Measurements from ENCODE around the gene NUP43. TPM values are rescaled to one million over a fixed set of nuclear protein-coding genes. Genes with fewer than 3 reads are reported as not detected.
A peak's percentile ranks its signal among the peaks of the same experiment; 100 is the strongest.

Gene NUP43
- polyA plus RNA-seq, 1 donor from 2014 or later, result 26.9 TPM

DNA sequence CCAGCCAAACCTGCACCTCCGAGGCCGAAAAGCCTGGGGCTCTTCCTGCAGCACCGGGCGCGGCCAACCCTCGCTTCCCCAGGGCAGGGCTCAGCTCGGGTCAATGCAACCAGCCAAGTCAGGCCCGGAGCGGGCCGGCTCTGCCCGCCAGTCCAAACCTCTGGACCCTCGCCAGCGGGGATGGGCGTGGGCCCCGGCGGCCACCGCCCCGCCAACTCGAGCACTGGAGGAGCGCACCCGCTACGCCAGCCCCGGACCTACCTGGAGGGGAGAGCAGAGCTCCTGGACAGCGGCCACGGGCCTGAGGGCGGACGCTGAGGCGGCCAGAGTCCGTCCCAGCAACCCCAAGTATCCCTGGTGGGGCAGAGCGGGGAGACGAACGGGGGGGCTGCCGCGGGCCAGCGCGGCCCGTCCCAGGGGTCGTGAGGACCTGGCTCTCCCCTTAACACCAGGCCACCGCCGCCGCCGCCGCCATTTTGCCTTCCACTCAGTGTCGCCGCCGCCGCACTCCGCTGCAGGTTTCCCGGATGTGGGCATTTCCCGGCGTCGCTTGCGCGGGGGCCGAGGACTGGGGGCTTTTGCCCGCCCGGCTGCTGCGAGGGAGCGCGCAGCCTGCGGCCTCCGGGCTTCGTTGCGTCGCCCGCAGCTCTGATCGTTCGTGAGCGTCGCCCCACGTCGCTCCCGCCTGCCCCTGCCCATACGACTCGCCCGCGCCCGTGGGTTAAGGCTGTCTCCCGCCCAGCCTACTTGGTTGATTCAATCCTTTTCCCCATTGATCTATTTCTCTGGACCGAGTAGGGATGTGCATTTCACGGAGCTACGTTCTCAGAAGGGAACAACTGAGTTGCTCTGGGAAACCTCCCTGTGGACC lies 28.5 kb downstream of the NUP43 start, which contains the start of gene LATS1:
Gene LATS1 (minus strand): TSS at position 514 of the 871 bp plus-strand sequence. CDS start 15,975 bp downstream, outside the sequence.
- Histone ChIP-seq H3K9ac (ENCODE audit: low read length) (peak within 1 kb of the TSS; percentile 99), H2AFZ (ENCODE audit: low read depth, low read length) (peak within 1 kb of the TSS; percentile 93), H3K79me2 (replicated peaks; ENCODE audit: insufficient read depth, low read length) (peaks cover 54% of the 10 kb centered on the region)

DNA sequence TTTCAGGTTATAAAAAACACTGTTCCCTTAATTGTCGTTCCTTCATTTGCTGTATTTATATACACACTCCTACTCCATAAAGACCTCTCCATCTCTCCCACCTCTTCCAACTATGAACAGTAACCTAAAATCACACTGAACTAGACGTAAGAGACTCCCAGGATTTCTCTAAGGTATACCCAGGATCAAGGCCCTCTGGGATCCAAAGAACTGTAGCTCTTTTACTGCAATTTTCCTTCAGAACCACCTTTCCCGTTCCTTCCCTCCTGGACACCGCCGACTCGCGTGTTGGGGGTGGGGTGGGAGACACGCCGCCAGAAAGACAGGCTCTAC lies 29.1 kb downstream of the NUP43 start:
- TF ChIP-seq RAD21 (conservative IDR thresholded peaks at IDR 0.05) (no peak), EP300 (conservative IDR thresholded peaks at IDR 0.05; ENCODE audit: poor library complexity, severe bottlenecking) (no peak), SMC3 (conservative IDR thresholded peaks at IDR 0.05; ENCODE audit: poor library complexity) (no peak), EZH2 (IDR thresholded peaks at IDR 0.05; ENCODE audit: borderline replicate concordance, insufficient read depth, low read length, poor library complexity, severe bottlenecking) (no peak), POLR2AphosphoS5 (IDR thresholded peaks at IDR 0.05) (no peak), TAF1 (IDR thresholded peaks at IDR 0.05; ENCODE audit: low read depth) (no peak)
- TF ChIP-seq, protein P1, sequence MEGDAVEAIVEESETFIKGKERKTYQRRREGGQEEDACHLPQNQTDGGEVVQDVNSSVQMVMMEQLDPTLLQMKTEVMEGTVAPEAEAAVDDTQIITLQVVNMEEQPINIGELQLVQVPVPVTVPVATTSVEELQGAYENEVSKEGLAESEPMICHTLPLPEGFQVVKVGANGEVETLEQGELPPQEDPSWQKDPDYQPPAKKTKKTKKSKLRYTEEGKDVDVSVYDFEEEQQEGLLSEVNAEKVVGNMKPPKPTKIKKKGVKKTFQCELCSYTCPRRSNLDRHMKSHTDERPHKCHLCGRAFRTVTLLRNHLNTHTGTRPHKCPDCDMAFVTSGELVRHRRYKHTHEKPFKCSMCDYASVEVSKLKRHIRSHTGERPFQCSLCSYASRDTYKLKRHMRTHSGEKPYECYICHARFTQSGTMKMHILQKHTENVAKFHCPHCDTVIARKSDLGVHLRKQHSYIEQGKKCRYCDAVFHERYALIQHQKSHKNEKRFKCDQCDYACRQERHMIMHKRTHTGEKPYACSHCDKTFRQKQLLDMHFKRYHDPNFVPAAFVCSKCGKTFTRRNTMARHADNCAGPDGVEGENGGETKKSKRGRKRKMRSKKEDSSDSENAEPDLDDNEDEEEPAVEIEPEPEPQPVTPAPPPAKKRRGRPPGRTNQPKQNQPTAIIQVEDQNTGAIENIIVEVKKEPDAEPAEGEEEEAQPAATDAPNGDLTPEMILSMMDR (IDR thresholded peaks at IDR 0.05; ENCODE audit: poor library complexity, severe bottlenecking), result no peak
- Histone ChIP-seq H2AFZ (ENCODE audit: low read depth, low read length) (peak overlapping the region; percentile 93), H3K9me2 (ENCODE audit: insufficient read depth, low read length) (no peaks in the 10 kb centered on the region), H3K36me3 (ENCODE audit: insufficient read depth, low read length) (no peaks in the 10 kb centered on the region), H3K27me3 (ENCODE audit: insufficient read depth, low read depth, low read length) (no peaks in the 10 kb centered on the region), H4K20me1 (ENCODE audit: insufficient read depth) (no peaks in the 10 kb centered on the region), H3K9ac (ENCODE audit: low read length) (peak overlapping the region; percentile 99), H3K79me2 (replicated peaks; ENCODE audit: insufficient read depth, low read length) (peaks cover 58% of the 10 kb centered on the region), H3K27ac (ENCODE audit: low read length) (peak overlapping the region; percentile 97), H3F3A (ENCODE audit: insufficient read depth, low read length, poor library complexity, severe bottlenecking) (peaks cover 4% of the 10 kb centered on the region), H3K9me3 (ENCODE audit: low read length) (no peaks in the 10 kb centered on the region), H3K4me3 (ENCODE audit: low read length) (peak overlapping the region; percentile 92), H3K4me2 (ENCODE audit: low read length) (peak overlapping the region; percentile 59)

More for the DNA sequence above, 28.5 kb downstream of the NUP43 start, which contains the start of gene LATS1:
- Histone ChIP-seq H3K27ac (ENCODE audit: low read length) (peak within 1 kb of the TSS; percentile 97), H4K20me1 (ENCODE audit: insufficient read depth) (no peaks in the 10 kb centered on the region), H3K9me3 (ENCODE audit: low read length) (no peaks in the 10 kb centered on the region), H3K4me3 (ENCODE audit: low read length) (peak within 1 kb of the TSS; percentile 92), H3K36me3 (ENCODE audit: insufficient read depth, low read length) (no peaks in the 10 kb centered on the region), H3F3A (ENCODE audit: insufficient read depth, low read length, poor library complexity, severe bottlenecking) (peaks cover 4% of the 10 kb centered on the region), H3K27me3 (ENCODE audit: insufficient read depth, low read depth, low read length) (no peaks in the 10 kb centered on the region), H3K9me2 (ENCODE audit: insufficient read depth, low read length) (no peaks in the 10 kb centered on the region), H3K4me2 (ENCODE audit: low read length) (peak within 1 kb of the TSS; percentile 77)
- TF ChIP-seq EZH2 (IDR thresholded peaks at IDR 0.05; ENCODE audit: borderline replicate concordance, insufficient read depth, low read length, poor library complexity, severe bottlenecking), result no peak
- TF ChIP-seq RAD21 (conservative IDR thresholded peaks at IDR 0.05), result no peak
- TF ChIP-seq MXI1 (conservative IDR thresholded peaks at IDR 0.05; ENCODE audit: poor library complexity, severe bottlenecking), result peak; percentile 54
- peak; percentile 28 for TF ChIP-seq SMC3 (conservative IDR thresholded peaks at IDR 0.05; ENCODE audit: poor library complexity)
- peak; percentile 89 for TF ChIP-seq TAF1 (IDR thresholded peaks at IDR 0.05; ENCODE audit: low read depth)
- TF ChIP-seq EP300 (conservative IDR thresholded peaks at IDR 0.05; ENCODE audit: poor library complexity, severe bottlenecking), result peak; percentile 66
- TF ChIP-seq, protein P2, sequence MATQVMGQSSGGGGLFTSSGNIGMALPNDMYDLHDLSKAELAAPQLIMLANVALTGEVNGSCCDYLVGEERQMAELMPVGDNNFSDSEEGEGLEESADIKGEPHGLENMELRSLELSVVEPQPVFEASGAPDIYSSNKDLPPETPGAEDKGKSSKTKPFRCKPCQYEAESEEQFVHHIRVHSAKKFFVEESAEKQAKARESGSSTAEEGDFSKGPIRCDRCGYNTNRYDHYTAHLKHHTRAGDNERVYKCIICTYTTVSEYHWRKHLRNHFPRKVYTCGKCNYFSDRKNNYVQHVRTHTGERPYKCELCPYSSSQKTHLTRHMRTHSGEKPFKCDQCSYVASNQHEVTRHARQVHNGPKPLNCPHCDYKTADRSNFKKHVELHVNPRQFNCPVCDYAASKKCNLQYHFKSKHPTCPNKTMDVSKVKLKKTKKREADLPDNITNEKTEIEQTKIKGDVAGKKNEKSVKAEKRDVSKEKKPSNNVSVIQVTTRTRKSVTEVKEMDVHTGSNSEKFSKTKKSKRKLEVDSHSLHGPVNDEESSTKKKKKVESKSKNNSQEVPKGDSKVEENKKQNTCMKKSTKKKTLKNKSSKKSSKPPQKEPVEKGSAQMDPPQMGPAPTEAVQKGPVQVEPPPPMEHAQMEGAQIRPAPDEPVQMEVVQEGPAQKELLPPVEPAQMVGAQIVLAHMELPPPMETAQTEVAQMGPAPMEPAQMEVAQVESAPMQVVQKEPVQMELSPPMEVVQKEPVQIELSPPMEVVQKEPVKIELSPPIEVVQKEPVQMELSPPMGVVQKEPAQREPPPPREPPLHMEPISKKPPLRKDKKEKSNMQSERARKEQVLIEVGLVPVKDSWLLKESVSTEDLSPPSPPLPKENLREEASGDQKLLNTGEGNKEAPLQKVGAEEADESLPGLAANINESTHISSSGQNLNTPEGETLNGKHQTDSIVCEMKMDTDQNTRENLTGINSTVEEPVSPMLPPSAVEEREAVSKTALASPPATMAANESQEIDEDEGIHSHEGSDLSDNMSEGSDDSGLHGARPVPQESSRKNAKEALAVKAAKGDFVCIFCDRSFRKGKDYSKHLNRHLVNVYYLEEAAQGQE (IDR thresholded peaks at IDR 0.05; ENCODE audit: borderline replicate concordance), result peak; percentile 84
- TF ChIP-seq, protein P1 (IDR thresholded peaks at IDR 0.05; ENCODE audit: poor library complexity, severe bottlenecking), result no peak
- peak; percentile 94 for TF ChIP-seq POLR2AphosphoS5 (IDR thresholded peaks at IDR 0.05)
